Umbilical cord (tissue), 2 donors: ENCODE measurements around the gene ZMYND8. TPM values are rescaled to one million over a fixed set of nuclear protein-coding genes. Genes with fewer than 3 reads are reported as not detected.
"Not testable (repeated sequence)": the region's sequence is repeated elsewhere in the genome, so short reads cannot be mapped to it uniquely, and the experiment has no call there.

Source experiments
- DNase-seq: peaks from one replicate; pipeline ENCODE4 v3.0.0-alpha.2; 2015; ENCODE audit warnings: low spot score
- total RNA-seq: library from RNA; depleted of rRNA; stranded (reverse); fragments of >200 nt; gene quantifications from one replicate; pipeline ENCODE4 v1.2.3, GENCODE V29; 2014; ENCODE audit warnings: low replicate concordance; ENCODE audit not compliant: insufficient read depth

The ZMYND8 gene
- total RNA-seq, 1 donor from 2014 or later = 20.9 TPM

DNA sequence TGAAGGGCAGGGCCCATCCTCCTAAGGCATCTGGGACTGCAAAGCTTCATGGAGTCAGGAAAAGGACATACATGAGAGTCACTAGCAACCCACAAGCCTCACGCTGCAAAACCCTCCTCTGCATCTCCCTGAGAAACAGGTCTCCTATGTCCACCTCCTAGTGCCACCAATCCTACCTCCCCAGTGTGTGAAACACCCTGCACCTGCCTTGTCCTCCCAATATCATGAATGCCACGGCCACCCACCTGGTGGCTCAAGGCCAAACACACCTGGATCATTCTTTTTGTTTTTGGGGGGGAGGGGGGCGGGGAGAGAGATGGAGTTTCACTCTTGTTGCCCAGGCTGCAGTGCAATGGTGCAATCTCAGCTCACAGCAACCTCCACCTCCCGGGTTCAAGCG lies 90.5 kb downstream of the ZMYND8 start:
- no peak for DNase-seq

DNA sequence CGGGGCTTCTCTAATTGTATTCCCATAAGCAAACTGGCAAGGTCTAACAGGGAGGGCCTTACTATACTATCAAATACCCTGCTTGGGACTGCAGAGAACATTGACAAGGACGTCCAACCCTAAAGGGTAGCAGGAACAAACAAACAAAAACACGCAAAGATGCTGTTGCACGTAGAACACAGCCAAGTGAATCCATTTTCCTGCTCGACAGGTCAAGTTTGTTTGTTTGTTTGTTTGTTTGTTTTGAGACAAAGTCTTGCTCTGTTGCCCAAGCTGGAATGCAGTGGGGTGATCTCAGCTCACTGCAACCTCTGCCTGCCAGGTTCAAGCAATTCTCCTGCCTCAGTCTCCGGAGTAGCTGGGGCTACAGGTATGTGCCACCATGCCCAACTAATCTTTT lies 91.3 kb downstream of the ZMYND8 start:
- DNase-seq = no peak

DNA sequence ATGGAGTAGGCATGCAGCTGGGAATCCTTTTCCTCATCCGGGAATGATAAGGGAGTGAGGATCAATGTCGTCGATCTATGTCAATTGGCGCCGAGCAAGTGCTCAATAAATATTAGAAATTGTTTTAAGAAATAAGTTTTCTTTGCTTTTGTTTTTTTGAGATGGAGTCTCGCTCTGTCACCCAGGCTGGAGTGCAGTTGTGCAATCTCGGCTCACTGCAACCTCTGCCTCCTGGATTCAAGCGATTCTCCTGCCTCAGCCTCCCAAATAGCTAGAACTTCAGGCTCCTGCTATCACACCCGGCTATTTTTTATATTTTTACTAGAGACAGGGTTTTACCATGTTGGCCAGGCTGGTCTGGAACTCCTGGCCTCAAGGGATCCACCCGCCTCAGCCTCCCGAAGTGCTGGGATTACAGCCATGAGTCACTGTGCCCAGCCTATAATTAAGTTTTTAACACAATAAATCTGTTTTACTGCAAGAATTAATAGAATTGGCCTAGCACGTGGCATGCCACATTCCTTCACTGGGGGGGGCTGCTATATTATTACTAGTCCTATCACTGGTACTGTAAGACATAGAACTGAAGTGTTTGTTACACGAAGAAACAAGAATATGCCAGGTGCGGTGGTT lies 92.2 kb downstream of the ZMYND8 start:
- DNase-seq = not testable (repeated sequence)

DNA sequence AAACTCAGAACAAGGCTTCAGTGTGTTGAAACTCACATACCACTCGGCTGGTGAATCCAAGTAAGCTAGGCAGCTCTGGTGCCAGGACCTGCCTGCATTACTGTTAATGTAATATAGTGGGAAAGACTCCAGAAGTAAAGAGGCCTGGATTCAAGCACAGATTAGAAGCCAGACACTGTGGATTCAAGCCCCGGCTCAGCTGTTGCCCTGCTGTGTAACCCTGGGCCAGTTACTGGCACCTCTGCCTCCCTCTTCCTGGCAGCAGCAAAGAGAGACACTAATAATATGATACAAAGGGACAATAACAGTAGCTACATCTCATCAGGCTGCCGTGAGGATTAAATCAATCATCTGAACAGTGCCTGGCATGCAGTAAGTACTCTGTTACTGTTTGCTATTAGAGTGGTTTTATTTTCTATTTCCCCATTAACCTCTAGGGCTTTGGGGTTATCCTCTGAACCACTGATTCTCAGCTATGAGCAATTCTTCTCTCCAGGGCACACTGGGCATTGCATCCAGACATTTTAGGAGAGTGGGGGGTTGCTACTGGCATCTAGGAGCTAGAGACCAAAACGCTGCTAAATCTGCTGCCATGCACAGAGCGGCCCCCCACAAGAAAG lies 92.9 kb downstream of the ZMYND8 start:
- peak; percentile 53 for DNase-seq

DNA sequence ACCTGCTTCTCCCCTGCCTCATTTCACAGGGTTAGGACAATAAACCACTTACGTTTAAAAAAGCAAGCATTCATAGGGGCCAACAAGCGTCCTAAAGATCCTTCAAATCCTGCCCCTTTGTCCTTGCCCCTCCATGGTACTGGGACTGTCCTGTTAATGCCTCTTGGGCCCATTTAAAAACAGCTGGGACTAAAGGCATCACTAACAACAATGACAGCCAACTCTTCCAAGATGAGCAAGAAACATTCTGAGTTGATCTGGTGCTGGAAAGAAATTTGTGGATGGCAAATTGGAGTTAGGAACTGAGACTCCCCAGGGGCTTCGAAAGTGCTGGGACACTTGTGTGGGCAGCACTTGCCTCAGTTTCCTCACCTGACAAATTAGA lies 93.4 kb downstream of the ZMYND8 start:
- DNase-seq = no peak

GRCh38 chr20:47262365-47263013 lies 94.0 kb downstream of the ZMYND8 start:
- no peak for DNase-seq

- DNase-seq = no peak
These were observed 94.5 kb downstream of the ZMYND8 start for GRCh38 chr20:47262008-47262364.

DNA sequence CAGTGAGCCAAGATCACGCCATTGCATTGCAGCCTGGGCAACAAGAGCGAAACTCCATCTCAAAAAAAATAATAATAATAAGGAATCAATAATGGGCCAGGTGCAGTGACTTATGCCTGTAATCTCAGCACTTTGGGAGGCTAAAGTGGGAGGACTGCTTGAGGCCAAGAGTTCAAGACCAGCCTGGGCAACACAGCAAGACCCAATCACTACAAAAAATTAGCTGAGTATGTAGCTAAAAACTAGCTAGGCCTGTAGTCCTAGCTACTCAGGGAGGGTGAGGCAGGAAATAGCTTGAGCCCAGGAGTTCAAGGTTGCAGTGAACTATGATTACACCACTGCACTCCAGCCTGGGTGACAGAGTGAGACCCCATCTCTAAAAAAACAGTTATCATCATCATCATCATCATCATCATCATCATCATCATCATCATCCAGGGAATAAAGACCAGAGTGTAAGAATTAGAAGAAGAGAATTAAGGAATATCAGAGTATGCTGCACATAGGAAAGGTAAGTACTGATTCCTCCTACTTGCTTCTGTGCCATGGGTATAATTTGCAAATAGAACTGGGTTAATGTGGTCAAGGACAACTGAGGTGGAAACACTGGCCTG lies 95.2 kb downstream of the ZMYND8 start:
- DNase-seq = not testable (repeated sequence)

DNA sequence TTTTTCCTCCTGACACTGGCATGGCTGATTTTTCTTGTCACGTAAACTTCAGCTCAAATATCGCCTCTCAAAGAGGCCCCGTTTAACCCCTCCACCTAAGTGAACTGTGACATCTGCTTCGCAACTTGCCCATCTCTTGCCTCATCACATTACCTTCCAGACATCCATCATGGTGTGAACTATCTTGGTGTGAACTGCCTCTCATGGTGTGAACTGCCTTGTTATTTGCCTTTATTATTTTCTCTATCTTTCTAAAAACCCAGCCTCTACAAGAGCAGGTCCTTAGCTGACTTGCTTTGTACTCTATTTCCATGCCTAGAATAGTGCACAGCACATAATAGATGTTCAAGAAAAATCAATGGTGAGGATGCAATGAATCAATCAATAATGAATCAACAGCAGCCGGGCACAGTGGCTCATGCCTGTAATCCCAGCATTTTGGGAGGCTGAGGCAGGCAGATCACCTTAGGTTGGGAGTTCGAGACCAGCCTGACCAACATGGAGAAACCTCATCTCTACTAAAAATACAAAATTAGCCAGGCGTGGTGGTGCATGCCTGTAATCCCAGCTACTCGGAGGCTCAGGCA lies 95.9 kb downstream of the ZMYND8 start:
- DNase-seq = not testable (repeated sequence)

DNA sequence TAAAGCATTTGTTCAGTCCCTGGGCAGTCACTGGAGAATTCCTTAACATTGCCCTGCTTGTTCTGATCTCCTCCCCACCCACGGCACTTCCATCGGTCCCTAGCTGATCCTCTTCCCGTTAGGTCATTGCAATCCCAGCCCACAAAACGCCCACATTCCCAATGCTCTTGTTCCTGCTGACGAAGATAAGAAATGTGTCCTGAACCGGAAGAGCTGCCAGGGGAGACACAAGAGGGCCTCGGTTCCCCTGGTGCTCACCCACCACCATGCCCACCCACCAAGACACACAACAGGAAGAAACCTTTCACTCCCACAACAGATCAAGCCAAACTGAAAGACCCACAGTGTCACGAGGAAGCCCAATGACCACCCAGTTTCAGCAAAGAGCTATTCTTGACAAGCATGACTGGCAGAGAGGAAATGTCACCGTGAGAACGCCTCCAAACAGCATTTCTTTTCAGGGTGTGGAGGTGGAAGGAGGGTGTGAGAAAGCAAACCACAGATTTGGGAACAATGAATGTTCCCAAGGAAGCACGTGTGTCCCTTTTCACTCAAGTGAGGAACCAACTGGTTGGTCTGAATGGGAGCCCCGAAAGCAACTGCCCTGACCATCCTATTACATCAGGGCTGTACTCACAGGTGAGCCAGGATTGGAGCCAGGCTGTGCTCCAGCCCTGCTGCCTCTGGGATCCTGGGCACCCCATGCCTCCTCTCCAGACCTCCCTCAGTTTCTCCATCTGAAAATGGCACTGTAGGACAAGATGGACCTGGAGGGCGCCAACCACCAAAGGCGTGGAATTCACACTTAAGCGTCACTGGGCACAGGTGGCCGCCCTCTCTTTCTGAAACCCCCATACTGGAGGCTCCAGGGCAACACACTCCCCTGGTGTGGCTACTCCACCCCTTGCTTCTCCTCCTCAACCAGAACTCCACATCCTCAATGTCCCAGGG lies 97.5 kb downstream of the ZMYND8 start:
- DNase-seq = peak; percentile 56

DNA sequence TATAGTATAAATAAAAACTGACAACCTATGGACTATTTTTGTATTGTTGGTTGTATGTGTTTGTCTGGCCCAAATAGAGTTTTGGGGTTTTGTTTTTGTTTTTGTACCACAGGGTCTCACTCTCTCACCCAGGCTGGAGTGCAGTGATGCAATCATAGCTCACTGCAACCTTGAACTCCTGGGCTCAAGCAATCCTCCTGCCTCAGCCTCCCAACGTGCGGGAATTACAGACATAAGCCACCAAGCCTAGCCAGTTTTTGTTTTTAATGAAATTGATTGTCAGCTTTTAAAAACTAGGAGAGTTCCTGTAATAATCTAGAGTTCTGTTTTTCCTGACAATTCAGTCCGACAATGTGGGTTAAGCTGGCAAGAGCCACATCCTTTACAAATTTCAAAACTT lies 98.7 kb downstream of the ZMYND8 start:
- no peak for DNase-seq

DNA sequence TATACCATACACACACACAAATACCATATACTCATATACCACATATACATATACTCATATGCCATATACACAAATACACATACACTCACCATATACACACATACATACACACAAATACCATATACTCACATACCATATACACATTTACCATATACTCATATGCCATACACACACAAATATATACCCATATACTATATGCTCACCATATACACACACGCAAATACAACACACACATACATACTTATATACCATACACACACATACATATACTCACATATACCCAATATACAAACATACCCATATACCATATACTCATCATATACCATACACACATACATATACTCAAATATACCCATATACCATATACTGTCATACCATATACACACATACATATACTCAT lies 99.2 kb downstream of the ZMYND8 start:
- DNase-seq = no peak

DNA sequence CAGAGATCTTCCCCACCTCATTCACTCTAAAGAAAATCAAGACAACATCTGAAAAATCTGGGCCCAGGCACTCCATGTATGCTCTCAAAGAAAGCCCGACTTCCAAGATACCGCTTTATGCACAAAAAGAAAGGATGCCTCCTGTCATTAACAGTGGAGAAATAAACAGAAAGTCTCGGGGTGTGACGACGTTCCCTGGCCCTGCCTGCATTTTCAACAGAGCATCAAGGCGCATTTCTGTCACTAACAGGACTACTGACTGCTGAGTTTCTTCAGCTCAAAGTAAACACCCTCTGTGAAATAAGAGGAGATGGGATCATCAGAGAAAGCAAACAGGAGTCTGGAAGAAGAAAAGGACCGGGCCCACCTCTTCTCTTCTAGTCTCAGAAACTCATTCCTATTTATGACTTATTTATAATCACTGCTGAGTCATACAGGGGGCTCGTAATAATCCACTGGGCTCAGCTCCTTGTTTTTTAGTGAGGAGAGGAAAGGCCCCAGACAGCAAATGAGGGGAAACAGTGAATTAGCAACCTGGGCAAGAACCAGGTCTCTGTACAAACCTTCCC lies 99.7 kb downstream of the ZMYND8 start:
- peak; percentile 24 for DNase-seq

DNA sequence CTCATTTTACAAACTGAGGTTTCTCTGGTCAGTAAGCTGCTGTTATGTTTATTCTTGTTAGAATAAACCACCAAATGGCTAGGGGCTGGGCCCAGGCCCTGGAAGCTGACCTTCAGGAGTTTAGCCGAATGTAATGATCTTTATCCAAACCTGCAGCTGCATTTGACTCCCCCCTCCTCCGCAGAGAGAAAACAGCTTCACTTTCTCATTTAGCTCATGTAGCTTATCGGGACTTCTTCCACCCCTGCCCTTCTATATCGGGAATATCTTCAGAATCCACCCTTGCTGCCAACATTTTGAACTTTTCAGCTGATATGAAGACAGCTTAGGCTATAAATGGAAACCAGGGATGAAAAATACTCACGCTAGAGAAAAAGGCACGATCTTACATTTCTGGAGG lies 102.6 kb downstream of the ZMYND8 start:
- peak; percentile 71 for DNase-seq

- no peak for DNase-seq
These were observed 103.6 kb downstream of the ZMYND8 start for GRCh38 chr20:47252879-47253307.

DNA sequence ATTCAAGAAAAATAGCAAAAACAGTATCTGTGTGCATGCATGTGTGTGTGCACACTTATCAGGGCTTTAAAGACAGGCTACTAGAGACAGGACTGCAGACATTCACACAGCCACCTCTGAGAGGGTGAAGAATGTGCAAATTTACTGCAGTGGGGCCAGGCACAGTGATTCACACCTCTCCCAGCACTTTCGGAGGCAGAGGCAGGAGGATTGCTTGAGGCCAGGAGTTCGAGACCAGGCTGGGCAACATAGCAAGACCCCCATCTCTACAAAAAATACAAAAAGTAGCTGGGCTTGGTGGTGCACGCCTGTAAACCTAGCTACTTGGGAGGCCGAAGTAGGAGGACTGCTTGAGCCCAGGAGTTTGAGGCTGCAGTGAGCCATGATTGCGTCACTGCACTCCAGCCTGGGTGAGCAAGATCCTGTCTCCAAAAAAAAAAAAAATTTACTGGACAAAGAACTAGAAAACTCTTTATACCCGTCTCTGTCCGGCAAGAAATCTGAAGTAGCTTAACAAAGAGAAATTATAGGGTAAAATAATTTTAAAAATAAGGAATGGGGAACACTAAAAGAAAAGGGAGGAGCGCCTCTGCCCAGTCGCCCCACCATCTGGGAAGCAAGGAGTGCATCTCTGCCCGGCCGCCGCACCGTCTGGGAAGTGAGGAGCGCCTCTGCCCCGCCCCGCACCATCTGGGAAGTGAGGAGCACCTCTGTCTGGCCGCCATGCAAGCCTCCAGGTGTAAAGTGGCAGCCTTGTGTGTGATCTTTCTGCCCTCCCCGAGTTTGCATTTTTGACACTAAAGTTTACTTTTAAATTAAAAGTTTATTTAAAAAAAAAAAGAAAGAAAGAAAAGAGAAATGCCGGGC lies 105.1 kb downstream of the ZMYND8 start:
- no peak for DNase-seq

GRCh38 chr20:47250360-47250759 lies 106.1 kb downstream of the ZMYND8 start:
- no peak for DNase-seq

- no peak for DNase-seq
These were observed 106.6 kb downstream of the ZMYND8 start for GRCh38 chr20:47249913-47250312.

DNA sequence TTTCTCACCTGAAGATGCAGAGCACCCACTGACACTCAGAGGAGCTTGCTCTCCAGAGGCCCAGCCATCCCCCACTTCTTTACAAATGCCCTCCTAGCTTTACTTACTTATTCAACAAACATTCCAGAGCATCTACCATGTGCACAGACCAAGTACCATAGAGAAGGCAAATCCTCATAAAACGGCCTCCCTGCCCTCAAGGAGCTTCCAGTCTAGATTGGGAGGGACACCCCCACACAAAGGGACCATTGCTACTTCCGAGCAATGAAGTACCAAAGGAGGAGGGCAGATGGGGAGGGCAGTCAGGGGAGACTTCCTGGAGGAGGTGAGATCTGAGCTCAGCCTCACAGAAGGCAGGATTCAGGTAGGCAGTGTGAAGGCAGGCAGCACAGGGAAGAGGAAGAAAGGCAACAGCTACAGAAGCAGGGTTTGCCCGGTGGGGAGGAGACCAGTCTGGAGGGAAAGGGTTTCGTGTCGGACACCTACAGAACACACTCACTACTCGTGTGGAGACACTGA lies 108.0 kb downstream of the ZMYND8 start:
- no peak for DNase-seq

GRCh38 chr20:47247972-47248371 lies 108.5 kb downstream of the ZMYND8 start:
- no peak for DNase-seq
